GM18508 (cell line): ENCODE data around the gene HOXD11.

Experiments
- ATAC-seq: cut with Tn5 transposase; IDR thresholded peaks from one replicate; pipeline ENCODE4 v1.9.1; 2021; ENCODE audit warnings: moderate number of reproducible peaks; ENCODE audit not compliant: insufficient read depth, unreplicated experiment

Gene HOXD11

DNA sequence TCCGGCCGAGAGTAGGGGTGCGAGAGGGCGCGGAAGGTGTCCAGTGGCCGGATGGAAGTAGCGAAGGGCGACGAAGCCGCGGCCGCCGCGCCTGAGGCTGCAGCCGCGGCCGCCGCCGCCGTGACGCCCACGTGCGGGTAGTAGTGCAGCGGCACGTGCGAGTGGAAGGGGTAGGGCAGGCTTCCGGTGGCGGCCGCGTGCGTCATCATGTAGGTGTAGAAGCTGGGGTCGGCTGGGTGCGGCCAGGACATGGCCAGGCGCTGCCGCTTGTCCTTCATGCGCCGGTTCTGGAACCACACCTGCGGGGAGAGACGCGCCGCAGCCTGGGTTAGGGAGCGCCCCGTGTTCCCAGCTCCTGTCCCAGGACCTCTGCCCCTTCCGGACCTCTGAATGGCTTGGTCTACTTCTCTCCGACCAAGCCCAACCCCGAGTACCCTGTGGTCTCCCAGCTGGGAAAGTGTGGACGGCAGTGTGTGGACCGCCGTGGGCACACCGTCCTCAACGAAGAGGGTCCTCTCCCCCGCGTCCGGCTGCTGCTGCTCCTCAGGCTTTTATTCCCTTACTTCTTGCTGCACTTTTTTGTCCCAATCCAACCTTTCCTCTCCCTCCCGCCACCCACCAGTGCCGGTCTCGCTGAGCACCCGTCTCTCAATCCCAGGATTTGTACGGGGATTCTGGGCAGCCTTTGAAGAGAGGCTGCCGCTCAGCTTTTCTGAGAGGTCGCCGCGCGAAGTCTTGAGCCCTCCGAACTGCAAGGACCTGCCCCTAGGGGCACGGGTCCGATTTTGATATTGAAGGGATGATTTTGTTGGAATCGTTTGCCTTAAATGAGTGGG is 26.3 kb upstream of the HOXD11 start:
- ATAC-seq = no peak

- ATAC-seq = no peak
Measured at GRCh38 chr2:176081376-176081836, 25.7 kb upstream of the HOXD11 start.

DNA sequence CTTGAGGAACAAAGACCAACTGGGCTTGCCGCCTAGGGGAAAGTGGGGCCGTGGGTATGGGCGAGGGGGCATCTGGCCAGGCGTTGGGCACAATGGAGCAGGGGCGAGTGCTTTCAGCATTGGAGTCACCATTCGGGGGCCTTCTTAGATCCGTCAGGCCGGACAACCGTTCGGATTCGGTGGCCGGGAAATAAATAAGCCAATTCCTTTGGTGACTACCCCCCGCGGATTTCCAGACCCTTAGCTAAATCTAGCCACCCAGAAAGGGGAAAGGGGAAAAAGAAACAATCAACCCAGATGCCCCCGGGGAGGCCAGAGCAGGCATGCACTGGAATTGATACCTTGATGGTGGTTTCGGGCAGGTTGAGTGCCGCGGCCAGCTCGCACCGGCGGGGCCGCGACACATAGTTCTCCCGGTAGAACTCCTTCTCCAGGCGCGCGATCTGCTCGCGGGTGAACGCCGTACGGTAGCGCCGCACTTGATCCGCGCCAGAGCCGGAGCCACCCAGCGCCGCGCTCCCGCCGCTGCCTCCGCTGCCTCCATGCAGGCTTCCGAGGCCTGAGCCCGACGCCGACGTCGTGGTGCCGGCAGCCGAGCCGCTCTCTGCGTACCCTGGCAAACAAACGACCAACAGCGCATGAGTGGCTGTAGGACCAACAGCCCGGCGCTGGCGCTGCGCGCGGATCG is 25.1 kb upstream of the HOXD11 start:
- ATAC-seq = no peak

GRCh38 chr2:176082525-176082823 is 24.6 kb upstream of the HOXD11 start:
- no peak for ATAC-seq

- ATAC-seq = no peak
Measured at GRCh38 chr2:176082824-176083751, 24.0 kb upstream of the HOXD11 start.

DNA sequence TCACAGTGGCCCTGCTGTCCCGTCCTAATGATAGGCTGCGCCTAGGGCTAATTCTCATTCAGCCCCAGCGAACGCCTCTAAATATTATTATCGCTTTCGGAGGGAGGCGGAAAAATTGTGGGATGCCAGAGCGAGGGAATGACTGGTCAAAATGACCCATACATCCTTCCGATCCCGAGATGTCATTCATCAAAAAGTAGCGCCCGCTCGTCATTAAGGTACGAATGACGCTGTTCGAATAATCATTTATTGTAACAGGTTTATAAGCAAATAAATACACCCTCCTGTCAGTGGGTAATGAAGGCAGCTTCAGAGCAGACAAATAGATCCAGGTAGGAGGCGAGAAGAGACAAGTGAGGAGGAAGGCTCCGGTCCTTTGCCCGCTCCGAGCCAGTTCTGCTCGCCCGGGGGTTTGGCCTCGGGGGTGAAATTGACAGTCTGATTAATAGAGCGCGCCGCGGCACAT is 23.3 kb upstream of the HOXD11 start, which contains the start of gene EVX2:
EVX2 (minus strand) TSS at position 167 of the 466 bp plus-strand sequence. CDS start 186 bp downstream, outside the sequence.
- no peak for ATAC-seq

DNA sequence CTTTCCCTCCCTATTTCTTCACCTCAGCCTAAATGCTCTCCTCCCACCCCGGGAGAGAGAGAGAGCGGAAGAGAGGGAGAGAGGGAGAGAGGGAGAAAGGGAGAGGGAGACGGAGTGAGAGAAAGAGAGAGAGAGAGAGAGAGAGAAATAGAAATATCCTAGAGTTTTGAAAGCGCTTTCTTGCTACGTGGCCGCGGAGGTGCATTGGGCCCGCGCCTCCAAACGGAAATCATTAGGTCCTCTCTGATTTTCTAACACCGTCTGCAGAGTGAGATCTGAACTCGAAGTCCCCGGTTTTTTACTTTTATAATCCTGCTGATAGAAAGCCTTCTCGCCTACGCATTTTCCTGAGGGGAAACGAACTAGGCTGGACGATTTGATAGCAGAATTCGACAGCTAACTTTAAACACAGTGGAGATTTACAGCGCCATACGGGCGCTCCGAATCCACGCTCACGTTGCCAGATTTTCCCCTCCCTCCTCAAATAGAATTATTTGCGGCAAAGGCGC is 22.4 kb upstream of the HOXD11 start:
- ATAC-seq = no peak

- ATAC-seq = no peak
Measured at GRCh38 chr2:176085120-176085788, 21.8 kb upstream of the HOXD11 start.

DNA sequence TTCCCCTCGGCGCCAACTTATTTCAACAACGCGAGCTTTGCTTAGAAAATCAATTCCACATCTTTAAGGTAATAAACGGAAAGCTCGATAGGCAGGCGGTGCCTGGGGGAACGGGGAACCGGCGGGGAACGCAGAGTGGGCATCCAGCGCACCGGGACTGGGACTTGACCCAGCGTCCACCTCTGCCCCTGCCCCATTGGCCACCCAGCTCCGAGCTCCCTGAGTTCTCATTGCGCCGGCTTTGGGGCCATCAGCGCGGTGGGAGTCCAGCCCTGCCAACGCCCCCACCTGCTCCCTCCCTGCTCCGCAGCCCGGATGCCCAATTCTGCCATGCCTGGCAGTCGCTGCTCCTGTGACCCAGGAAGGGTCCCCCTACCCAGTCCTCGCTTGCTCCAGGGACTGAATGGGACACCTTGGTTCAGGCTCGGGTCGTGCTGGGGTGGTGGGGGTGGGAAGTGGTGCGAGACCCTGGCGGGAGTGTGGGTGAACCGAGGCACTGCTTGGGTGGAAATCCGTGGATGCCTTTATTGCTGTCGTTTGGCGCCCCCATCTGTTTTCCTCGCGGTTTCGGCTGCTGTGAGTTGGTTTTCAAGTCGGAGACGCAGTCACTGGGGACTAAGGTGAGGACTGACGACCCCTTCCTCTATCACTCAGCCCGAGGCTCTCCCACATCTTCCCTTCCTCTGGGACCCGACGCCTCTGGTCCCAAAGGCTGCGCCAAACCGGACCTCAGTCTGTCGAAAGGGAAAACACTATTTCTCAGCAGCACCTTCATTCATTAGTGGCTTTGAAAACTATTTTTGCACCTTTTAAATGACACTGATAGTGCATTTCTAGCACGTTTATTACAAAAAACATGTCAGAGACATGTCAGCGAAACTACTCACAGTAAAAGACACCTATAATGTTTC is 21.0 kb upstream of the HOXD11 start:
- ATAC-seq = no peak

DNA sequence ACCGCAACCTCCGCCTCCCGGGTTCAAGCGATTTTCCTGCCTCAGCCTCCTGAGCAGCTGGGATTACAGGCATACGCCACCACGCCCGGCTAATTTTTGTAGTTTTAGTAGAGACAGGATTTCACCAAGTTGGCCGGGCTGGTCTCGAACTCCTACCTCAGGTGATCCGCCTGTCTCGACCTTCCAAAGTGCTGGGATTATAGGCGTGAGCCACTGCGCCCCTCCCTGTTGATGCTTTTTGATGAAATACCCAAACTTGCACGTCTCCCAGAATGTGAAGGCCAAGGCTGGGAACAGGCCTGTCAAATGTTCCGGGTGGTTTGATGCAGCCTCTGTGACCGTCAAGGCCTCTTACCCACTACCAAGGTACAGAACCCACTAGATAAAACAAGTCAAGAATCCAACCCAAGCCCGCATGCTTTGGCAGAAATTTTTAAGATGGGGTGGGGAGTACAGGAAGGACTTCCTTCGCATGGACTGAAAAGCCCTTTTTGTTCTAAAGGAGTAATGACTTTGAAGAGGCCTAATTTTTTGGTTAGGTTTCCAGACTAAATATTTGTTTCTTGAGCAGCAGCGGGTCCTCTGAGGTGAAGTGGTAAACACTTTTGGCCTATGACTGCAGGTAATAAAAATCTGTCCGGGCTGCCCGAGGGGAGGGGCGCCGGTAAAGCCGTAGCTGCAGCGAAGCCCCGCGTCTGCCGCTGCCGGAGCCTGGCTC is 19.6 kb upstream of the HOXD11 start:
- ATAC-seq = no peak

DNA sequence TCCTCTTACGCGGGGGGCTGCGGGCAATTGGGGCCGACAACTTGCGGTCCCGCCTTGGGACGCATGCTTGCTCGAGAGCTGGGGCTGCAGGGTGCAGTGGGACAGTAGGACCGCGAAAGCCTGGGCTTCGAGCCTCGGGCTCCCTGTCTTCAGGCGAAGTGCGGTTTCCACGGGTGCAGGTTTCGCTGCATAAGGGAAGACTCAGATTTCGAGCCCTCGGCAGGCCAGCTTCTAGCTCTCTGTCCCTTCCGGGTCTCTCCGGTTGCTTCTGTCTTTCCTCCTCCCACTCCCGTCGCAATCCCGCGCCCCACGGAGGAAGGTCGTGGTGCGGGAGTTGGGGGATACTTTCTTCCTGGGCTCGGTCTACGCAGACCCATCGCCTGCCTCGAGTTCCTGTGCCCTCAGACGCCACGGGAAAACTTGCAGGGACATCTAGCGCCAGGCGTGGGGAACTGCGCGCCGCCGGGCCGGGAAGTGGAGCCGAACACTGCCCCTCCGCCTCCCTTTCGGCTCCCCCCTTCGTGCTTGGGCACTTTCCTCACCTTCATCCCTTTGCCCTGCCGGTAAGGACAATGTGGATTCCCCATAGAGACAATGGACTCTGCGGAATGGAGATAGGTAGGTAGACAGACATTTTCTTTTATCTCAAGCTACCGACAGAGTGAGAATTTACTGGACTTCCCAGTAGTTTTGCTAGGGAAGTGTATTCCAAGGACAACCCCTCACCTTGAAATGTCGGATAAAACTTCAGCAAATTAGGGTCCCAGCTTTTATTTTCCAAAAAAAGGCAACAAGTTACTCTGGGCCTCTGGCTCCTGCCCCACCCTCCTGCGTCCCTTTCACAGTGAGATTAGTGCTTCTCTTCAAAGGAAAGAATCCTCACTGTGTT is 18.8 kb upstream of the HOXD11 start:
- no peak for ATAC-seq

DNA sequence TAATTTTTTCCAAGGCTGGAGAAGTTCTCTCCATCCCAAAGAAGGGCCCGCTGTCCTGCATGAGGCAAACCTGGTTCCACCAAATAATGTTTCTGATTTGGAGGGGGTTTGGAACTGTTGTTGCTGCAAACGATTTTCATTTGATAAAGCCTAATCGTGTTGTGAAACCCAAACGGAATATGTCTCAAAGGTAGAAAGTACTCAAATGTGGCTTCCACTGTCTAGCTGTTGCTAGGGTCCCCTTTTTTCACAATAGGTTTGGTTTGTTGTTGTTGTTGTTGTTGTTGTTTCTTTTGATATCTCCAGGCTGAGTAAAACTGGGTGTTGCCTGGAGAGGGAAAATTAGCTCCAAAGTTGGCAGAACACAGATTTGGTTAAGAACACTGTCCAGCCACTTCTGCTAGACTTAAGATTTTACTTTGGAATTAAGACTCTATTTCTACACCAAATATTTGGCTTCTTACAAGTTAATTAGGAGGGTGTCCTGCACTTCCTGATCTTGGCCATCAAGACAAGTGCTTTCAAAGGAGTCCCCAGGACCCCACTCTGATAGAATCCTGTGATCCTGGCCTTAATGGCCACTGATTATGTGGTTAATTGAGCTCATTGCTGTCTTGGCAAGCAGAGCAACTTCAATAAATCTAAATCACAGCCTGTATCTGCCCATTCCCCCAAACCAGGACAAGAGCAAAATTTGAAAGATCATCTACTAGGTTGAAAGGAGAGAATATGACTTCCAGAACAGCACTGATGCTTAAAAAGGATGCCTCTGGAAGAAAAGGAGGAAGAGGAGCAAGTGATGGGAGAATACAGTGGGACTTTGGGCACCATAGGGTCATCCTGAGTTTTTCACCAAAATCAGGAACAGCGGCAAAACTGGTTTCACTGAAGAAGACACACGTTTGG is 17.9 kb upstream of the HOXD11 start:
- ATAC-seq = no peak

DNA sequence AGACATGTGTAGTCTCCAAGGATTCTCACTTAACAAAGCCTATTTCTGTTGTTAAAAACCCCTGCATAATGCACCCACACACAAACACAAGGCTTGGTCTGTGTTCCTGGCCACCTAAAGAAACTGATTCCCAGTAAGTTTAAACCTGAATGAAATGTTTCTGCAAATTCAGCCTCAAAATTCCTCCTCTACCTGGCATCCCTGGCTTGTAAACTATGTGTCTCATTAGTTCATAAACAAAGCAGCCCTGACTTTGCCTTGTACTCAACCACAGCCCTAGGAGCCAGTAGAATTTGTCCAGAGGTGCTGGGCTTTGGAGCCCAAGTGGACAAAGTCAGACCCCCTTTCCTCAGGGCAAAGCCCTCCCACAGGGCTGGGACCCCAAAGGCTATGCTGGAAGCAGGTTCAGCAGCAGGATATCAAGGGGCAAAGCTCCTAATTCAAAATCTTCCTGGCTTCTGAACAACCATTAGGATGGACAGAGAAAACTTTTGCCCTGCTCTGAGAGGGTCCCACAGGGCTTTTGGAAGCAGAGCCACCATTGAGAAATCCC is 17.2 kb upstream of the HOXD11 start:
- ATAC-seq = no peak

- no peak for ATAC-seq
Measured at GRCh38 chr2:176090862-176091261, 16.2 kb upstream of the HOXD11 start.

- ATAC-seq = no peak
Measured at GRCh38 chr2:176091329-176092258, 15.5 kb upstream of the HOXD11 start.
